AG04450 (cell line): ENCODE results near the gene IPO5. TPM values are rescaled to one million over a fixed set of nuclear protein-coding genes. Genes with fewer than 3 reads are reported as not detected.

Experiments used
- CTCF ChIA-PET: fragments of 300-600, 350-600 bp; formaldehyde crosslinking; extraction: SDS; loops from one replicate; lab custom pipeline; 2022; ENCODE audit warnings: antibody characterized with exemption, inconsistent platforms; lab: Charles Lee
- POLR2A ChIA-PET: fragments of 350-600 bp; formaldehyde crosslinking; extraction: SDS; loops from one replicate; lab custom pipeline; 2021; ENCODE audit warnings: antibody characterized with exemption, inconsistent platforms; lab: Yijun Ruan, JAX
- DNase-seq: peaks from one replicate; pipeline ENCODE4 v3.0.0-alpha.2; 2011; ENCODE audit warnings: low read depth, low spot score
- H3K27ac ChIP-seq: one replicate; pipeline ENCODE4 v1.5.1; 2012; ENCODE audit warnings: low read depth, low read length, control low read depth
- H3K27me3 ChIP-seq: one replicate; pipeline ENCODE4 v1.6.0; 2012; ENCODE audit warnings: low read length; ENCODE audit not compliant: control insufficient read depth, insufficient read depth
- H3K4me3 ChIP-seq: 2 replicates; pipeline ENCODE4 v1.5.1; 2011; ENCODE audit warnings: mild to moderate bottlenecking, low read depth, low read length, control low read depth
- H3K9me3 ChIP-seq: 2 replicates; pipeline ENCODE4 v1.5.1; 2012; ENCODE audit warnings: low read length; ENCODE audit not compliant: control insufficient read depth, insufficient read depth
- polyA plus RNA-seq: library from polyadenylated mRNA; depleted of rRNA; stranded (reverse); fragments of >200 nt; gene quantifications from 2 replicates; pipeline ENCODE4 v1.2.3, GENCODE V29; 2011
- TF ChIP-seq, protein P1 (sequence below): IDR thresholded peaks from 2 replicates; pipeline ENCODE4 v1.5.1; 2011; ENCODE audit warnings: low read depth, low read length, control low read depth, inconsistent platforms

The IPO5 gene
- polyA plus RNA-seq, 1 experiment: 164 TPM

DNA sequence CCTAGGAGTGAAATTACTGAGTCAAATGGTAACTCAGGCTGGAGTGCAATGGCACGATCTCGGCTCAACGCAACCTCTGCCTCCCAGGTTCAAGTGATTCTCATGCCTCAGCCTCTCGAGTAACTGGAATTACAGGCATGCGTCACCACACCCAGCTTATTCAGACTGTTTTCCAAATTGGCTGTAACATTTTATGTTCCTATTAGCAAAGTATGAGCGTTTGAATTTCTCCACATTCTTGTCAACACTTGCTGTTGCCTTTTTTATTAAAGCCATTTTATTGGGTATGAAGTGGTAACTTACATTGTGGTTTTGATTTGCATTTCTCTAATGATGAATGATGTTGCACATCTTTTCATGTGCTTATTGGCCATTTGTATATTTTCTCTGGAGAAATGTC is 7.9 kb downstream of the IPO5 start:
- no peaks in the 10 kb centered on the region for H3K9me3 ChIP-seq
- no peak for DNase-seq
- ChIA-PET CTCF (no interaction called here), POLR2A (no interaction called here)
- H3K27ac ChIP-seq: no peak overlapping the region
- H3K27me3 ChIP-seq: no peaks in the 10 kb centered on the region
- TF ChIP-seq, protein P1, sequence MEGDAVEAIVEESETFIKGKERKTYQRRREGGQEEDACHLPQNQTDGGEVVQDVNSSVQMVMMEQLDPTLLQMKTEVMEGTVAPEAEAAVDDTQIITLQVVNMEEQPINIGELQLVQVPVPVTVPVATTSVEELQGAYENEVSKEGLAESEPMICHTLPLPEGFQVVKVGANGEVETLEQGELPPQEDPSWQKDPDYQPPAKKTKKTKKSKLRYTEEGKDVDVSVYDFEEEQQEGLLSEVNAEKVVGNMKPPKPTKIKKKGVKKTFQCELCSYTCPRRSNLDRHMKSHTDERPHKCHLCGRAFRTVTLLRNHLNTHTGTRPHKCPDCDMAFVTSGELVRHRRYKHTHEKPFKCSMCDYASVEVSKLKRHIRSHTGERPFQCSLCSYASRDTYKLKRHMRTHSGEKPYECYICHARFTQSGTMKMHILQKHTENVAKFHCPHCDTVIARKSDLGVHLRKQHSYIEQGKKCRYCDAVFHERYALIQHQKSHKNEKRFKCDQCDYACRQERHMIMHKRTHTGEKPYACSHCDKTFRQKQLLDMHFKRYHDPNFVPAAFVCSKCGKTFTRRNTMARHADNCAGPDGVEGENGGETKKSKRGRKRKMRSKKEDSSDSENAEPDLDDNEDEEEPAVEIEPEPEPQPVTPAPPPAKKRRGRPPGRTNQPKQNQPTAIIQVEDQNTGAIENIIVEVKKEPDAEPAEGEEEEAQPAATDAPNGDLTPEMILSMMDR: no peak
- H3K4me3 ChIP-seq: no peak overlapping the region

- no peak for DNase-seq
- TF ChIP-seq, protein P1: no peak
- Histone ChIP-seq H3K4me3 (no peak overlapping the region), H3K27me3 (no peaks in the 10 kb centered on the region), H3K27ac (no peak overlapping the region), H3K9me3 (no peaks in the 10 kb centered on the region)
- ChIA-PET POLR2A (no interaction called here), CTCF (no interaction called here)
Measured at GRCh38 chr13:97962887-97963286, 9.4 kb downstream of the IPO5 start.

- no peak for DNase-seq
- H3K27me3 ChIP-seq: no peaks in the 10 kb centered on the region
- TF ChIP-seq, protein P1: no peak
- ChIA-PET POLR2A (no interaction called here), CTCF (no interaction called here)
- no peaks in the 10 kb centered on the region for H3K9me3 ChIP-seq
- H3K27ac ChIP-seq: no peak overlapping the region
- no peak overlapping the region for H3K4me3 ChIP-seq
Measured at GRCh38 chr13:97967226-97967625, 13.8 kb downstream of the IPO5 start.

- TF ChIP-seq, protein P1: no peak
- no peak for DNase-seq
- ChIA-PET POLR2A (no interaction called here), CTCF (no interaction called here)
- Histone ChIP-seq H3K9me3 (no peaks in the 10 kb centered on the region), H3K4me3 (no peak overlapping the region), H3K27ac (no peak overlapping the region), H3K27me3 (no peaks in the 10 kb centered on the region)
Measured at GRCh38 chr13:97967948-97968347, 14.5 kb downstream of the IPO5 start.

- Histone ChIP-seq H3K9me3 (no peaks in the 10 kb centered on the region), H3K27me3 (no peaks in the 10 kb centered on the region), H3K4me3 (no peak overlapping the region), H3K27ac (no peak overlapping the region)
- no peak for DNase-seq
- POLR2A ChIA-PET: no interaction called here
- CTCF ChIA-PET: interaction anchor here (0.6 kb wide), 1 partner anchor 13 kb away, joined by 4 read pairs; no protein-coding TSS in a partner anchor
- TF ChIP-seq, protein P1: no peak
Measured at GRCh38 chr13:97971519-97971918, 18.0 kb downstream of the IPO5 start.
